ENCODE data around the gene PLCL1.

PLCL1 gene

DNA sequence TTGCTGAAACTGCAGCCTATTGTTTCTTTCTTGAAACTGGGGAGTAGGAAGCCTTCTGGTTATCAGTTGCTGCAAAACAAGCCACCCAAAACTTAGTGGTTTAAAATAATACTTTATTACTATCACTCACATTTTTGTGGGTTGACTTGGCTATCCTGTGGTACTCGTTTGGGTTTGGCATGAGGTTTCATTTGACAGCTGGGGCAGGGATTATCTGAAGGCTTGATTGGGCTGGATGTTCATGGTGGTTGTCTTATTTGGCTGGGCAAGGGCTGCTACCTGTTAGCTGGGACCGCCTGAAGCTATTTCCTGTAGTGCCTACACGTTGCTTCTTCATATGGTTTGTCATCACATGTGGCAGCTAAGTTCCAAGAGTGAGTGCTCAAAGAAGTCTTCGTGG is 122.3 kb downstream of the PLCL1 start:
- DNase-seq (ENCODE audit: low read depth in 2 of 2), result no peak

DNA sequence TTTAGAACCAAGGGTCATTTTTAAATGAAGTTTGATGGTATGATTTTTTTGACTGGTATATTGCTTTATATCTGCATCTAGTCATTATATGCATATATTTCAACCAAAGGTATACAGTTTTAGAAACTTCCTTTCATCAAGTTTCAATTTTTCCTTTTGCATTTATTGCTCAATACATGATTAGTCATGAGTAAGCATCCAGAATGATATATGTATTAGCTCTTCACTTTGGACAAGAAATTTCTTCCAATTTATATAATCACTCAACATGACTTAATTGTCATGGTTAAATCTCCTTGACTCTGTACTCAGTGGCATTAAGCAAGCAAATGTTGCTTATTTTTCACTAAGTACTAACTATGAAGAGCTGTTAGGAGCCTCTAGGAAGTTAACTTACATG is 123.6 kb downstream of the PLCL1 start:
- DNase-seq (ENCODE audit: low read depth in 2 of 2), result no peak

DNA sequence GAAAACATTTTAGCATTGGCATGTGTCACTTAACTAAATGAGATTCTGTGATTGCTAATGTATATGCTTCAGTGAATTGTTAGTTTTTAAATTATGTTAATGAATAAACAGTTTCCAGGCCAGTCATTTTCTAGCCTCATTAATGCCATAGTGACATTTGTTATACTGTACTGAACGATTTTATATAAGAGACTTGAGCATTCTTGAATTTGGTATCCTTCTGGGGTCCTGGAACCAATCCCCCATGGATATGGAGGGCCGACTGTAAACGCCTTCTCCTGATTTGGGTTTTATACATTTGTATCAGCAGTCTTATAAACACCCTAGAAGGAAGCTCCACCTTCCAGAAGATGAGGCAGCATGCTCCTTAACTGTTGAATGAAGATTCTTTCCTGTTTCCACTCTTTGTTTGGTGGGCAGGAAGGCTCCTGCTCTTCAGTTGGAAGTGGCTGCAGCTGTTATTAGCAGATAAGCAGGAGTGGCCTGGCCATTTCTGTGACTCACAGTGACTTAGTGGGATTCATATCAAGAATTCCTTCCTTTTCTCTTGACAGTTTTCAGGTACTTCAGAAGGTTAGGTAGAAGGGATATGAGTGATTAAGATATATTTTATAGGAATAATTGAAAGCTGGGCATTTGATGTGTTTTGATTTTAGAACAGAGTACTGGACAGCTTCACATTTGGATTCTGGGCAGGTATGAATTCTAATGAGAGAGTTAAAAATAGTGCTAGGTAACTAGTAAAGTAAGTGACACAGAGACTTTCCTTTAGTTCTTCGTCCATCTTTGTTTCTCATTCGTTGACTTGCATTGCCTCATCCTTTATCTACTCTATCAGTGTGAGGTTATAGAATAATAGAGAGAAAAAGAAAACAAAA is 124.9 kb downstream of the PLCL1 start:
- no peak for DNase-seq (ENCODE audit: low read depth in 2 of 2)

DNA sequence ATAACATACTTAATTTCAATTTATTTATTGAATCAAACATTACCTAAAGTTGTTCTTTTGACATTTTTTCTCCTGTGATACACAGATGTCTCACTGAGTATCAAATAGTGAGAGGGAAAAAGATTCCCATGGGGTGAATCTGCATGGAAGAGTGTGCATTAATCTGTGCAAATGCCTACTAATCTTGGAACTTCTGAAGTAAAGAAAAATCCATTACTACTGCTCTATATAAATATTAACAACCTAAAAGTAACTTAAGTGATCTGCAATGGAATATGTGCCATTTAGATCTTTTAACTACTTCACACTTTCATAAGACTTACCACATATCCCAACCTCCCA is 125.5 kb downstream of the PLCL1 start:
- DNase-seq (ENCODE audit: low read depth in 2 of 2), result no peak

DNA sequence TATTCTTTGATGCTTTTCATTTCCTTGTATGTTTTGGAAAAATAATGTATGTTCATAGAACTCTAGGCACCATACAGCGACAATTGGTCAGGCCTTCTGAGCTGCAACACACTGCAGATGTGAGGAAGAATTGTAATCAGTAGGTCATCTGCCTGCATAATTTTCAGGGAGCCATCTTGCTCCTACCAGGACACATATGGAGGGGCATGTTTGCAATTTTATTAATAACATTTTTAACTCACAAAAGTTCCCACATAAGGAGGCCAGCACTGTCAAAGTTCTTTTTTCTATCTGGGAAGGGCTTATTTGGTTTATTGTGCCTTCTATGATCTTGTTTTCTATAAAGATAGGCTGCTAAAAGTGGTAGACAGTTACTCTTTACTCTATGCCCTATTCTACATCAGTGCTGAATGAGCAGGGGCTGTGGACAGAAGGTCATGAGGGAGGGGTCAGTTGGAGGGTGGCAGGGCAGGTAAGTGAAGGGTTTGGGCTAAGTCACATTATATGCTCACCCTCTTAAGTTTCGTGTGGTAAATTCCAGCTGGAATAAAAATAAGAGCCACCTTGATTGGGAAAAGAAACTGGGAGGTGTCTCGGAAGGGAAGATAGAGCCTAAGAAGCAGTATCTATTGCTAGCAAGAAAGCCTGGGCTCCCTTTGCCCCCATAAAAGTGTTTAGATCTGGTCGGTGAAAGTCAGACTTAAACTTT is 126.3 kb downstream of the PLCL1 start:
- DNase-seq (ENCODE audit: low read depth in 2 of 2), result no peak

DNA sequence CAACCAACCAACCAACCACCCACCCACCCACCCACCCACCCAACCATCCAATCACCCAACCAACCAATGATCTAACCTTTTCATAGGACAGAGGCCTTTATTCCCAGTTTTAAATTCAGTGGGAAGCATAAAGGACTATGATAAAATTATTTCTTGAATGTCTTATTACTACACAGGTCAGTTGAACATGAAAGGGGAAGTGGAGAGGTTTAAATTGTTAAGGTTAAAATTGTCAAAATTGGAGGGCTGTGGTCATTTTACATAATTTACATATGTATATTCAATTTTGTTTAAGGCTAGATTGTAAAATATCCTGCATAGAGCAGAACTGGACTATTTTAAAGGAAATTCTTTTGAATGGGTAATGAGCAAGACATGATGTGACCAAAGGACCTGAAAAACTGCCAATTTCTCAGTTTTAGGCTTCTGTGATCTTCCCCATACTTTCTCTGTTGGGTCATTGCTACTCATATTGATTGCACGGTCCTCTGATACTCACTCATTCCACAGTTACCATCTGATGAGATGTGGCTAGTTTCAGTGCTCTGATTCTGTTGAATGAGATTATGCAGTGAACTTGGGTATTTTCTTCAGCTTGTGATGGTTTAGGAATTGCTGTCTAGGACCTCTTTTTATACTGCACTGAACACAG is 127.4 kb downstream of the PLCL1 start:
- no peak for DNase-seq (ENCODE audit: low read depth in 2 of 2)

DNA sequence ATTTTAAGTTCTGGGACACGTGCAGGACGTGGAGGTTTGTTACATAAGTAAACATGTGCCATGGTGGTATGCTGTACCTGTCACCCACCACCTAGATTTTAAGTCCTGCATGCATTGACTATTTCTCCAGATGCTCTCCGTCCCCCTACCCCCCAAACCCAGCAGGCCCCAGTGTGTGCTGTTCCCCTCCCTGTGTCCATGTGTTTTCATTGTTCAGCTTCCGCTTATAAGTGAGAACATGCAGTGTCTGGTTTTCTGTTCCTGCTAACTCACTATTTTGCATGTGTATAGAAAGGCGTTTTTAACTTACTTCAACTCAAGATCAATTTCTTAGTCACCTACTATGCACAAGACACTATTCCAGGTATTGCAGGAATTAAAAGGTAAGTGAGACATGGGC is 128.0 kb downstream of the PLCL1 start:
- DNase-seq (ENCODE audit: low read depth in 2 of 2), result no peak

DNA sequence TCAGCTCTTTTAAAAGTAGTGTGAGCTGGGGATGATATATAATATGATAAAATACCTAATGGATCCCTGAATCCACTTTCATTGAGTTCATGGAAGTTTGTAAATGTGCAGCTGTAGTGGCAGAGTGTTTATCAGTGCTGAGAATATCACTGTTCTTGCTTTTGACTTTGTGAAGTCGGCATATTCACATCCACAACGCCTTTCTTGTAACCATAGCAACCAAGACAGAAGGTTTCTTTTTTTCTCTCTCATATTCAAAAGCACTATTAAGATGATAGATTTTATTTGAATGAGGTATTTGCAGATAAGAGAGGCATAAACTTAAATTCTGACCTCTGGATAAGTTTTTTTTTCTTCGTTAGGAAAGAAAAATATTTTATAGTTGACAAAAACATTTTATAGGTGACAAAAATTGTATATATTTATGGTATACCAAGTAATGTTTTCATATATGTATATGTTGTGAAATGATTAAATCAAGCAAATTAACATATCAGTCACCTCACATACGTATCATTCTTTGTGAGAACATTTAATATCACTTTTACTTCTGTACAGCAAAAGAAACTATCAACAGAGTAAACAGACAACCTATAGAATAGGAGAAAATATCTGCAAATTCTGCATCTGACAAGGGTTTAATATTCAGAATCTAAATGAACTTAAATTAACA is 130.0 kb downstream of the PLCL1 start:
- no peak for DNase-seq (ENCODE audit: low read depth in 2 of 2)

DNA sequence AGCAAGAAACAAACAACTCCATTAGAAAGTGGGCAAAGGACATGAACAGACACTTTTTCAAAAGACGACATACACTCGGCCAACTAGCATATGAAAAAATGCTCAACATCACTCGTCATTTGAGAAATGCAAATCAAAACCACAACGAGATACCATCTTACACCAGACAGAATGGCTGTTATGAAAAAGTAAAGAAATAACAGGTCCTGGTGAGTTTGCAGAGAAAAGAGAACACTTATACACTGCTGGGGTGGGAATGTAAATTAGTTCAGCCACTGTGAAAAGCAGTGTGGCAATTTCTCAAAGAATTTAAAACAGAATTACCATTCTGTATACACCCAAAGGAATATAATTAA is 130.5 kb downstream of the PLCL1 start:
- no peak for DNase-seq (ENCODE audit: low read depth in 2 of 2)

DNA sequence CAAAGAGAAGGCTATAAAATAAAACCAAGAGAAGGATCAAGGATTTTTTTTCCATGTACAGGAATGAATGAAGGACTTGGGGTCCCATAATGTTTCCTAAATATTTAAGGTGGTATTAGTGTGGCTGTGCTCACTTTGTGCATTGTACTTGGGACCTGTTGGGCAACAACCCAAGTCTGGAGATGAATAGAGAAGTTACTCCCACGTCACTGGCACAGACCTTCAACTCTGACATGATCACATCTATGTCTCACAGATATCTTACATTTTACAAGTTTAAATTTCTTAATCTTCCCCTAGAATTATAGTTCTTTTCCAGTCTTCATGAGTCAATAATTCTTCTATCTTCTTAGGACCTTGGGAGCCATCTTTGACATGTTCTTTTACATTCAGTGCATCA is 133.4 kb downstream of the PLCL1 start:
- no peak for DNase-seq (ENCODE audit: low read depth in 2 of 2)

DNA sequence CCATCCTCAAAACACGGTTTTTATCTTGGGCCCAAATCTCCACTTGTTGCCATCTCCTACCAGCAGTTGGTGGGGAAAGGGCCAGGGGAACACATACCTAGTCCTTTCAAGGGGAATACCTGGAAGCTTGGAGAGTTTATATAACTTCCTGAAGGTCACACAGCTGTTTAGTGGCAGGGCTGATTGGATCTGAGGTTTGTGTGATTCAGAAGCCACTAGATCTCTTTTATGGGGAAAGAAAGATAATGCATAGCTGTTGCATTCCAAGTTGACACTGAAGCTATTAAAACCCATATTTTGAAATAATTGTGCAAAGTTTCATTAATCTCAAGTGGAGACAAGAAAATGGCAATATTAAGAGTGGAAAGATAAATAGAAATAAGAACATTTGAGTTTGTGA is 134.2 kb downstream of the PLCL1 start:
- DNase-seq (ENCODE audit: low read depth in 2 of 2), result no peak

DNA sequence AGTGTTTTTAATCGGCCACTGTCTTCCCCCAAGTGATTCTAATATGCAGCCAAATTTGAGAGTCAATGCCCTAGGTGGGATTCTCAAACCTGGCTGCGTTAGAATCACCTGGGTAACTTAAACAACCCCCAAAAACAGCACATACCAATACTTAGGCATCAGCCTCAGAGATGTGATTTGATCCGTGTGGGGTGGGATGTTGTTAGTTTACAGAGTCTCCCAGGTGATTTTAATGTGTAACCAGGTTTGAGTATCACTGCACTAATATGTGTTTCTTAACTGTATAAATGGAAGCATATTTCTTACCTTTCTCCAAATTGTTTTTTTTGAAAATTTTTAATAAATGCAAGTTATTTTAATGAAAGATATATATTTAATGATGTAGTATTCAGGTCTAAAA is 135.4 kb downstream of the PLCL1 start:
- no peak for DNase-seq (ENCODE audit: low read depth in 2 of 2)

DNA sequence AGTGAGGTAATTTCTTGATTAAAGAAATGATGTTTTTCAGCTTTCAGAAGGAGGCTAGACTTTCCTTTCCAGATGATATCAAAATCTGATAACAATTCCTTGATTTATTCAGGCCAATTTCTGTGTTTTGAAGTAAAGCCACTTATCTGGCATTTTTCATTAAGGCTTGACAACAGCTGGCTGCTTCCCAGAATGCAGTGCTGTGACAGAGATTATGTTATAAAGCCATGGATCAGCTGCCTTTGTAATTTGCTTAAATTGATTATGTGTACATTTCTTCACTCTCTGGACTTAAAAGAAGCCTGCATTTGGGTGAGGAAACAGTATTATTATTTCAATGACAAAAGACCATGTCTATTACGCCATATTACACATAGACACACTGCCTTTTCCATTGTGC is 136.0 kb downstream of the PLCL1 start:
- DNase-seq (ENCODE audit: low read depth in 2 of 2), result no peak

DNA sequence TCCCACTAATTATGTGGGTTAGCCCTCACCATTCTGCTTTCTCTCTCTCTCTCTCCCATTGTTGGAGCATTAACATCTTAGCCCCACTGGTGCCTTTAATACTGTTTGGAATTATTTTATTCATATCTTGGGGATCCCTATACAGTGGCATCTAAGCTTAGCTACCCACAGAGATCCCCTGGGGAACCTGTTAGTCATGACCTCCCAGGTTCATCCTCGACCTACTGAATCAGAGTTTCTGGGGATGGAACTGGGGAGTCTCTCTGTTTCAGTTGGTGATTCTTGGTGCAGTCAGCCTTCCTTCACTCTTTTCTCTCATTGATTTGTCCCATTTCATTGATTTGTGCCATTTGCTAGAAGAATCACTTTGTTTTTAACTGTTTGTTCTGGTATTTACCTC is 137.3 kb downstream of the PLCL1 start:
- no peak for DNase-seq (ENCODE audit: low read depth in 2 of 2)

DNA sequence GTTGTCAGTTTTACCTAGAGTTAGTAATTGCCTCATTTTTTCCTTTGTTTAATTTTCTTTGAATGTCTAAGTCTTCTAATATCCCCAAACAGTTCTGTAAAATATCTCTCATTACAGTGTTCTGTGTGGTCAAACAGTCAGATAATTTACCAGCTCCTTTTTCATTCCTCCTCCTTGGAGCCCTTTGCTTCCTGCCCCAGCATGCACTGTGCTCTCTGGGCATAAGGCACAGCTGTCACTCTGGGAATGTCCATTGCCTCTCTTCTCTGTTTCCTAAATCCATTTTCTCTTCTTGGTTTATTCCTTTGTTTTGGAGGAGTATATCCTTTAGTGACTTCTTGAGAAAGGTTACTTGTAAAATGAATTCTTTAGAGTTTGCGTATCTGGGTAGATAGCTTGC is 139.3 kb downstream of the PLCL1 start:
- no peak for DNase-seq (ENCODE audit: low read depth in 2 of 2)

DNA sequence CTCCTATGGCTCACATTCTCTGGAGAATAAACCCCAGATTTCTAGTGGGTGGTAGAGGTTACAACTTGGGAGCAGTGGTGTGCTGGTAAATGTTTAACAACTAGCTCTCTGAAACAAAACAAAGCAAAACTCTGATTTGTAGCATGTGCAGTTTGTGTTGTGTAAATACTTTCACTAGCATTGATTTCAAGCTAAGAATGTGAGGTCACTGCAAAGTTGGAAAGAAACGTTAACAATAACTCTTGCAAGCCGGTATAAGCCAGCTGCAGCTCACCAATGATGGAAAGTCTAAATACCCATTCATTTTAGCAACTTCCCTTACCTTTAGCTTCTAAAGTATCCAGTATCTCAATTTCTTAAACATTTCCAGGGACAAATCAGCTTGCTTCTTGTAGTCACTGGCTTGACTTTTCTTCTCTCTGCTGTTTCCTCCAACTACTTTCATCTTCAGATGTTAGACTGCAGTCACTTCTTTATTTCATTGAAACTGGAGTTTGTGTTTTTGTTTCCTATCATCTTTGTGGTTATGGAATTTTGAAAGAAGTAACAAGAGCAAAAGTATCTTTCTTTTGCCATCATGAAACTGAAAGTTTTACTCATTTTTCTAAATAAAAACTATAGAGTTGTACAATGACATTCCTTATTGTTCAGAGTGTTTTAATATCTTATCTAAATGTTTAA is 140.2 kb downstream of the PLCL1 start:
- no peak for DNase-seq (ENCODE audit: low read depth in 2 of 2)

DNA sequence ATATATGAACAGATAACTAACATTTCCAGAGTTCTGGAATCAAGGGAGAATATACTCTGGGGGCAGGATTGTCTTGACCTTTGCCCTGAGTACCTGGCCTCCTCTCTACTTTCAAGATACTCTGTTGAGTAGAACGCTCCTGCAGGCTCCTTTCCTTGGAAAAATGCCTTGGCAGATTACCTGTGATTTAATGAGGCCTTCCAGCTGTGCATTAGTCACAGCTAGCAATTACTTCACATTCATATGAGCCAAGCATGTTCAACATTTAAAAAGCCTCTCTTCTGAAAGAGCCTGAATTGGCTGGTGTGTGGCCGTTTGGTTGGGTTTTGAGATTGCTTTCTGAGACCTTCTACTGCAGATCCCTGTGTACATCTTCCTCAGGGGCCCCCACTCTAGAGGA is 142.2 kb downstream of the PLCL1 start:
- no peak for DNase-seq (ENCODE audit: low read depth in 2 of 2)

DNA sequence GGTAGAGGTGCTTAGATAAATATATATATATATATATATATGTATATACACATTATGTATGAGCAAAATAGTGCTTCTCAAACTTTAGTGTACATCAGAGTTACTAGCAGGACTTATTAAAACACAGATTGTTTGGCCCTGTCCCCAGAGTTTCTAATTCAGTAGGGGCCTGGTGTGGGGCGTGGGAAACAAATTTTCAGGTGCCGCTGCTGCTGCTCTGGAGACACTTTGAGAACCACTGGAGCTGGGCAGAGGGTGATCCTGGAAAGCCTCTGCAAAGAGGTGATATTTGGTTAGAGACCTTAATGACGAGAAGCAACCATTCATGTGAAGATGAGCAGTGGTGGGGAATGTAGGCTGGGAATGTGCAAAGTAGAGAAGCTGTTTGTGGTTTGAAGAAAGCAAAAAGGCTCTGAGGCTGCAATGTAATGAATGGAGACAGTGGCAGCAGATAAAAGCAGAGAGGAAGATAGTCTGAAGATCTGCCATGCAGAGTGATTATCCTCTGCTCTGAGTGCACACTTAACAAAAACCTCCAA is 142.9 kb downstream of the PLCL1 start:
- DNase-seq (ENCODE audit: low read depth in 2 of 2), result no peak

DNA sequence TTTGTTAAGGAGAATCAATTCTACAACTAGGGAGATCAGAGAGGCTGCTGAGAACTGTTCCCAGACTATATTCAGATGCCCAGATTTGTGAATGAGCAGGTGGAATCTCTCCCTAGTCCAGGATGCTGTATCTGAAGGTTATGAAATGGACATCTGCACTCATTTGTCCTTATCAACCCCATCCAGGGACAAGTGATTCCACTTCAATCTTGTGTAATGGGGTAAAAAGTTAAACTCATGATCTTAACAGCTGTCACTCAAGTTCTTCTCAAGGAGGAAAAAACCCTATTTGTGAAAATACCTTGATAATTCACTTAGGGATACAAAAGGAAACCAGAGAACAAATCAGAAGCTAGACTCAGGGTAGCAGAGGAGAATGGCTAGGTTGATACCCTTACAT is 144.8 kb downstream of the PLCL1 start:
- DNase-seq (ENCODE audit: low read depth in 2 of 2), result no peak

DNA sequence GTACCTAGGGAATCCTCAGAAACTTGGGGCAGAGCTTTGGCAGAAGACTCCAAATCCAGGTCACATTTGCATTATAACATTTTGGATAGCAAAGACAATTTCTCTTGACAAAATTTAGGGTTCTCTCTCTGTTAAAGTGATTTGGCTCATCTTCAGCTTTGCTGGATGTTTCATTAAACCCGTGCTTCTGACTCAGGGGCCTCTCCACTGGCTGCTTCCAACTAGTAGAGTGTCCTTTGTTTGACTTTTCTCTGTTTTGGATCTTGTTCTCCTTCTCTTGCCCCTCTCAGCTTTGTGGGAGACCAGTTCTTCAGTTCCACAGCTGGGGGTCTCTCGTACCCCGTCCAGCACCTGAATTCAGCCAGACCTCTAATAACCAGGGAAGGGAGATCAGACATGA is 145.6 kb downstream of the PLCL1 start:
- no peak for DNase-seq (ENCODE audit: low read depth in 2 of 2)

DNA sequence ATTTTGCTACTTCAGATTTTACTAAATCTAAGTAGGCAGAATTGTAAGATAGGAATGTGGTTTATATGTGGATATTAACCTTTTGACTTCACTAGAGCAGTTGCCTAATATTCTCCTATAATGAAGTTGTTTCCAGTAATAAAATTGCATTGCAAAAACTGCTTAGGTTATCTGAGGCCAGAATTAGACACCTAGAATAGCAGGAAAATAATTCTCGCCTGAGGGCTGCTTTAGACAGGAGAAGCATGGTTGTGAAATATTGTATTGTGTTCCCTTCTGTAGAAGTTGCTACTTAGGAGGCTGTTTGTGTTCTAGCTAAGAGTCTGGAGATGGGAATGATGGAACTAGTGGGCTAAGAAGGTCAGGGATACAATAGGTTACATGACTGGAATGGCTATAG is 146.3 kb downstream of the PLCL1 start:
- no peak for DNase-seq (ENCODE audit: low read depth in 2 of 2)

Data from stimulated activated CD8-positive, alpha-beta memory T cell treated with anti-CD3 and anti-CD28 coated beads, Interleukin-7, amount 100 ng/mL, for 1 hour (primary cell).